NCI-H128 (cell line): ENCODE measurements around the gene IL32.
A peak's percentile ranks its signal among the peaks of the same experiment; 100 is the strongest.

Experiments used
- DNase-seq: peaks from one replicate; lab custom pipeline; 2025; ENCODE audit not compliant: unreplicated experiment; lab: John Stamatoyannopoulos, UW

The IL32 gene

GRCh38 chr16:3027983-3028715, 37.3 kb upstream of the IL32 start:
- DNase-seq: peak; percentile 50

GRCh38 chr16:3028716-3029319, 36.6 kb upstream of the IL32 start:
- DNase-seq: no peak

- DNase-seq: no peak
Measured at GRCh38 chr16:3029491-3030221, 35.8 kb upstream of the IL32 start.

- no peak for DNase-seq
Measured at GRCh38 chr16:3030222-3031212, 34.9 kb upstream of the IL32 start.

GRCh38 chr16:3032624-3033023, 32.8 kb upstream of the IL32 start:
- no peak for DNase-seq

GRCh38 chr16:3035289-3035971, 30.0 kb upstream of the IL32 start:
- DNase-seq: no peak

GRCh38 chr16:3035972-3036725, 29.3 kb upstream of the IL32 start:
- no peak for DNase-seq

- DNase-seq: no peak
Measured at GRCh38 chr16:3036726-3037315, 28.6 kb upstream of the IL32 start, which contains the start of gene BICDL2. TSS of gene BICDL2 (minus strand) at chr16:3036944. CDS start at chr16:3035496, 1,448 bp downstream.

GRCh38 chr16:3038256-3038655, 27.2 kb upstream of the IL32 start:
- DNase-seq: no peak

GRCh38 chr16:3038896-3039295, 26.5 kb upstream of the IL32 start:
- DNase-seq: no peak

GRCh38 chr16:3042376-3042775, 23.1 kb upstream of the IL32 start:
- no peak for DNase-seq

GRCh38 chr16:3044708-3045107, 20.7 kb upstream of the IL32 start:
- DNase-seq: no peak

GRCh38 chr16:3045758-3046640, 19.4 kb upstream of the IL32 start, which contains the start of gene MMP25:
TSS of gene MMP25 (plus strand) at chr16:3046561. CDS start at chr16:3046918, 357 bp downstream.
- no peak for DNase-seq

- no peak for DNase-seq
Measured at GRCh38 chr16:3046641-3047386, 18.6 kb upstream of the IL32 start.

GRCh38 chr16:3047387-3047720, 18.1 kb upstream of the IL32 start:
- DNase-seq: no peak

- no peak for DNase-seq
Measured at GRCh38 chr16:3049921-3050481, 15.4 kb upstream of the IL32 start.

- DNase-seq: no peak
Measured at GRCh38 chr16:3050487-3050886, 15.0 kb upstream of the IL32 start.
